ENCODE data around the gene SGMS1.

DNA sequence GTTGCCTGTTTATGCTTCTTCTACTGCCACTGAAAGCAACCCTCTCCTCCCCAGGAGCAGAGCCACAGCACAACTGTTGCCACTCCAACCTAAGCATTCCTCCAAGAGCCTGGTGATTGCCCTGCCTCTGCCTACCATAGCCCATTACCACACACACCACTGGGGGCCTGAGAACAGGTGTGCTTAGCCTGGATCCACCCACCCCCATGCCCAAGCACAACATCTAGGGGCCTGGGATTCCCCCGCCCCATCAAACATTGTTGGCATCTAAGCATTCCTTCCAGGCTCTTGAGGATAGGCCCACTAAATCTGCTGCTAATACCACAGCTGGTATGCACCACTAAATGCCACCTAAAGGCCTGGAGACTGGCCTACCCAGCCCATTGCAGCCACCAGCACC is 329.2 kb downstream of the SGMS1 start:
- no peak for TF ChIP-seq EP300 (IDR thresholded peaks at IDR 0.05)
- TF ChIP-seq, protein P1, sequence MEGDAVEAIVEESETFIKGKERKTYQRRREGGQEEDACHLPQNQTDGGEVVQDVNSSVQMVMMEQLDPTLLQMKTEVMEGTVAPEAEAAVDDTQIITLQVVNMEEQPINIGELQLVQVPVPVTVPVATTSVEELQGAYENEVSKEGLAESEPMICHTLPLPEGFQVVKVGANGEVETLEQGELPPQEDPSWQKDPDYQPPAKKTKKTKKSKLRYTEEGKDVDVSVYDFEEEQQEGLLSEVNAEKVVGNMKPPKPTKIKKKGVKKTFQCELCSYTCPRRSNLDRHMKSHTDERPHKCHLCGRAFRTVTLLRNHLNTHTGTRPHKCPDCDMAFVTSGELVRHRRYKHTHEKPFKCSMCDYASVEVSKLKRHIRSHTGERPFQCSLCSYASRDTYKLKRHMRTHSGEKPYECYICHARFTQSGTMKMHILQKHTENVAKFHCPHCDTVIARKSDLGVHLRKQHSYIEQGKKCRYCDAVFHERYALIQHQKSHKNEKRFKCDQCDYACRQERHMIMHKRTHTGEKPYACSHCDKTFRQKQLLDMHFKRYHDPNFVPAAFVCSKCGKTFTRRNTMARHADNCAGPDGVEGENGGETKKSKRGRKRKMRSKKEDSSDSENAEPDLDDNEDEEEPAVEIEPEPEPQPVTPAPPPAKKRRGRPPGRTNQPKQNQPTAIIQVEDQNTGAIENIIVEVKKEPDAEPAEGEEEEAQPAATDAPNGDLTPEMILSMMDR (IDR thresholded peaks at IDR 0.05): no peak
